GM18868 (cell line): ENCODE results near the gene STC2.
A peak's percentile ranks its signal among the peaks of the same experiment; 100 is the strongest.

Experiments used
- ATAC-seq: cut with Tn5 transposase; IDR thresholded peaks from one replicate; pipeline ENCODE4 v1.9.1; 2021; ENCODE audit warnings: mild to moderate bottlenecking, moderate library complexity; ENCODE audit not compliant: unreplicated experiment

The STC2 gene

GRCh38 chr5:173329491-173330337, 1.5 kb upstream of the STC2 start:
- ATAC-seq, result peak; percentile 50

- ATAC-seq, result no peak
Measured at GRCh38 chr5:173328844-173329490, 753 bp upstream of the STC2 start.

- no peak for ATAC-seq
Measured at GRCh38 chr5:173327084-173327947, 898 bp downstream of the STC2 start.

- no peak for ATAC-seq
Measured at GRCh38 chr5:173326501-173326960, 1.7 kb downstream of the STC2 start.

GRCh38 chr5:173325091-173325698, 3.0 kb downstream of the STC2 start:
- no peak for ATAC-seq

- no peak for ATAC-seq
Measured at GRCh38 chr5:173324115-173325001, 3.9 kb downstream of the STC2 start.

GRCh38 chr5:173323799-173324114, 4.5 kb downstream of the STC2 start:
- no peak for ATAC-seq

- no peak for ATAC-seq
Measured at GRCh38 chr5:173323106-173323798, 5.0 kb downstream of the STC2 start.

GRCh38 chr5:173321886-173322285, 6.3 kb downstream of the STC2 start:
- no peak for ATAC-seq

GRCh38 chr5:173320259-173320658, 8.0 kb downstream of the STC2 start:
- no peak for ATAC-seq

GRCh38 chr5:173319646-173320045, 8.6 kb downstream of the STC2 start:
- ATAC-seq, result no peak

GRCh38 chr5:173318881-173319620, 9.2 kb downstream of the STC2 start:
- no peak for ATAC-seq

- no peak for ATAC-seq
Measured at GRCh38 chr5:173318330-173318729, 9.9 kb downstream of the STC2 start.

- ATAC-seq, result no peak
Measured at GRCh38 chr5:173317852-173318251, 10.4 kb downstream of the STC2 start.

GRCh38 chr5:173317091-173317730, 11.0 kb downstream of the STC2 start:
- ATAC-seq, result no peak

- ATAC-seq, result no peak
Measured at GRCh38 chr5:173316339-173317020, 11.7 kb downstream of the STC2 start.

GRCh38 chr5:173315495-173316338, 12.5 kb downstream of the STC2 start:
- ATAC-seq, result no peak
